C4-2B (cell line): ENCODE measurements around the gene CFAP20DC.
A peak's percentile ranks its signal among the peaks of the same experiment; 100 is the strongest.

Experiments used
- H3K27ac ChIP-seq: fragments of 450-650 bp; 2 replicates; pipeline ENCODE4 v1.5.1; 2017
- ZFX ChIP-seq: fragments of 450-650 bp; IDR thresholded peaks from 2 replicates; pipeline ENCODE4 v1.6.1; 2017
- TF ChIP-seq, protein P1 (sequence below): fragments of 450-650 bp; conservative IDR thresholded peaks from 2 replicates; pipeline ENCODE4 v1.5.1; 2017; ENCODE audit warnings: mild to moderate bottlenecking

CFAP20DC gene

DNA sequence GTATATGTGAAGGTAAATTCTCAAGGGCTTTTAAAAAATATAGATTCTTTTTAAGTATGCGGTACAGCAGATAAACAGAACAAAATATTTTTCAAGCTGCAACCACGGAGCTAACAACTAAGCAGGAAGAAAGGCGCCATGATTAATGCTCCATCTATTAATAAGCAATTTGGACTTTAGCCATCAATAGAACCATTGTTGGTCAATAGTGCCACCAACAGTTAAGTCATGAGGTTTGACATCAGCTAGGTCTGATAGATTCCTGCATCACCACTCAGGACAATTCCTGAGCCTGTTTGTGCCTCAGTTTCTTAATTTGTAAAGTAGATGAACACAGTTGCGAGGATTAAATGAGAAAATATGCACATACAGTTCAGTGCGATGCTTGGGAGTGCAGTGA, 318.2 kb downstream of the CFAP20DC start:
- H3K27ac ChIP-seq = no peak overlapping the region
- no peak for TF ChIP-seq ZFX
- TF ChIP-seq, protein P1, sequence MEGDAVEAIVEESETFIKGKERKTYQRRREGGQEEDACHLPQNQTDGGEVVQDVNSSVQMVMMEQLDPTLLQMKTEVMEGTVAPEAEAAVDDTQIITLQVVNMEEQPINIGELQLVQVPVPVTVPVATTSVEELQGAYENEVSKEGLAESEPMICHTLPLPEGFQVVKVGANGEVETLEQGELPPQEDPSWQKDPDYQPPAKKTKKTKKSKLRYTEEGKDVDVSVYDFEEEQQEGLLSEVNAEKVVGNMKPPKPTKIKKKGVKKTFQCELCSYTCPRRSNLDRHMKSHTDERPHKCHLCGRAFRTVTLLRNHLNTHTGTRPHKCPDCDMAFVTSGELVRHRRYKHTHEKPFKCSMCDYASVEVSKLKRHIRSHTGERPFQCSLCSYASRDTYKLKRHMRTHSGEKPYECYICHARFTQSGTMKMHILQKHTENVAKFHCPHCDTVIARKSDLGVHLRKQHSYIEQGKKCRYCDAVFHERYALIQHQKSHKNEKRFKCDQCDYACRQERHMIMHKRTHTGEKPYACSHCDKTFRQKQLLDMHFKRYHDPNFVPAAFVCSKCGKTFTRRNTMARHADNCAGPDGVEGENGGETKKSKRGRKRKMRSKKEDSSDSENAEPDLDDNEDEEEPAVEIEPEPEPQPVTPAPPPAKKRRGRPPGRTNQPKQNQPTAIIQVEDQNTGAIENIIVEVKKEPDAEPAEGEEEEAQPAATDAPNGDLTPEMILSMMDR = 0 out of 2 replicates have a peak, but pooled peaks have one; percentile 13

DNA sequence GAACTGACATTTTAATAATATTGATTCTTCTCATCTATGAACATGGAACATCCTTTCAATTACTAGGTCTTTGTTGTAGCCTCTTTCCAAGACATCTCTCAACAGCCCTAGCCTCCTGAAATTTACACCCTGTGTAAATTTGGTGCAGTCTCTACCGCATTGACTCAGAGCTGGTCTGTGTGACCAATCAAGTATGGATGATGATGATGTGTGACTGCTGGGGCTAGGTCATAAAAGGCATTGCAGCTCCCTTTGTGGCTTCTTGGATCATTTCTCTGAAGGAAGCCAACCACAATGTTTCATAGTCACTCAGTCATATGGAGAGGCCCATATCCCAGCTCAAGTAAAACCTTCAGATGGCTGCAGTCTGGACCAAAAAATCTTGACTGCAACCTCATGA, 321.1 kb downstream of the CFAP20DC start:
- no peak overlapping the region for H3K27ac ChIP-seq
- TF ChIP-seq, protein P1 = no peak
- TF ChIP-seq ZFX = no peak

DNA sequence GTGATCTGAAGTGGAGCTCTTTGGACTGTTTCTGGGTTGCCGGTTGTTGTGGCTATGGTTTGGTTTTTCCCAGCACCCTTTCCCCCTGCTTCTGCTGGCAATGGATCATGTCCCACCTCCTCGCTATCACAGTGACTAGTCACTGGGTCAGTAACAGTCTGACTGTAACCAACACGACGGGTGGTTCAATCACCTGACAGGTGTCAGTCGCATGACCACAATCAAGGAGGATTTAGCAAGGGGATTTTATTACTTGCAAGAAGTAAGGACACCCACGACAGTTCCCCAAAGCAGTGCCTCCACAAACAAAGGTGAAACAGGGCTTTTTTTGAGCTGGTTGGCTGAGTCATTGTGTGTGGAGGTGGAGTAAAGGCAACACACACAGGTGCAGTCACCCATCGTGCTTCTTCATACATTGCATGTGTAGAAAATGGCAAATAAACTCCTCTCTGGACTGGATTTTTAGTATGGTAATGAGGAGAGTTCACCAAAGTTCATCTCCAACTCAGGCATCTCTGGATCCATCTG, 324.4 kb downstream of the CFAP20DC start:
- H3K27ac ChIP-seq = no peak overlapping the region
- TF ChIP-seq, protein P1 = no peak
- no peak for TF ChIP-seq ZFX

DNA sequence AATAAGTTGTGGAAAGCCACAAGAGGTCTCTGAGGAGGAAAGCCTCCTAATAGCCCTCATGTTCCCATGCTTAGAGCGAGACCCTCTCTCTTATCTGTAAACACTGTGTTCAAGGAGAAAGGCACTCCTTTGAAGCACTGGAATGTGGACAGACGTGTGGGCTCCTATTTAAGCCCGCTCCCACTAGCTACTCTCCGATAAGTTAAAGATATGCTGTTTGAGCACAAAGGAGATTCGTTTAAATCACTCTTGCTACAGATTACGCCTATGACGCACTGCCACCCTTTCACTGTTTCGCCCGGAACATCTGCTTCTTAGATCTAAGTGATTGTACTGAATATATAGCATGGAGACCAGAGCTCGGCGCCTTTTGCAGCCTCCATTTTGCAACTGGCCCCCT, 325.5 kb downstream of the CFAP20DC start:
- TF ChIP-seq ZFX = no peak
- TF ChIP-seq, protein P1 = no peak
- H3K27ac ChIP-seq = no peak overlapping the region

DNA sequence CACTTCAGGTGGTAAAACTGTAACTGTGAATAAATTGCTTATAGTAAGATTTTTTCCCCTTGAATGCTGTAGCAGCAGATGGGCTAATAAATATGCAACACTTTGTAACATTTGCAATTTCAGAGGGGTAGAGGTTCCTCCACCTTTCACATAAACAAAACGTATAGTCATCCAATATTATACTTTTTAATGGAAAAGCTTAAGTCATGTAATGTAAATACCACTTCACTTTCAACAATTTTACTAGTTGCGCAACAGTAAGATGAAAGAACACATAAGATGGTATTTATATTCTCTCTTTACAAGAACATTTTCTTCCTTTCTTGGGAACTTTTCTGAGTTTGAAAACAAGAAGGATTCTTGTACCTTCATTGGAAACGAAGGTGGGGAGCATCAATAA, 326.7 kb downstream of the CFAP20DC start:
- TF ChIP-seq, protein P1 = no peak
- no peak for TF ChIP-seq ZFX
- no peak overlapping the region for H3K27ac ChIP-seq

DNA sequence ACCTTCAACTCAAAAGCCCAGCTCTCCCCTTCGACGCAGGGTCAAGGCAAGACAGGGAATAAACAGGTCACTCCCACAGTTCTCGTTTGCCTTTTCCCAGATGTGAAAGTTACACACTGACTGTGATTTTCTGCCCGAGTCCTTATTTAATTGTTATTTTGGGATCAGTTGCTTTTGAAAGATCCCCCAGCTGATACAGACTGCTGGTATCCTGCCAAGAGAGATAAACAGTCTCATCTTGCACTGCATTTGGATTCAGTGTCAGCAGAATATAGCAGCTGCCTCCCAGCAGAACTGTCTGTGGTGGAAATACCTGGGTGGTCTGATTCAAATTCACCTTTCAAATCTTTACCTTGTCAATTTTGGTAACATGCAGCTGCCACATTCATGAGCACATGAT, 327.3 kb downstream of the CFAP20DC start:
- H3K27ac ChIP-seq = no peak overlapping the region
- TF ChIP-seq, protein P1 = no peak
- no peak for TF ChIP-seq ZFX

DNA sequence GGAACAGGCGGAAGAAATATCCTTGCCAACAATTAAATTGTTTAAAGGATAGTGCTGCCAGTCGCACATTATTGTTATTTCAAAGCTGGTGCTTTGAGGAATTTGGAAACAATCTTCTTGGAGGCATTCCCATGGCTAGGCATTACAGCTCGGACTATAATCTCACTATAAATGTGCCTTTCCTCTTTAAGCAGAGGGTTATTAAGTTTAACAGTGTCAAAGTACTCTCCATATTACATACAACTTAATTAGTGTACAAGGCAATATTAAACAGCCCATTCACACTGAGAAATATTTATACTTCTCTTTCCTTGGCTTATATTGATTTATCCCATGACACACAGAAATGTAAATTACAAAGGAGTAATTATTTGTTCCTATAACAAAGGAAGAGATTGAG, 329.3 kb downstream of the CFAP20DC start:
- H3K27ac ChIP-seq = no peak overlapping the region
- no peak for TF ChIP-seq ZFX
- TF ChIP-seq, protein P1 = no peak
